Epithelial cell of prostate (primary cell): ENCODE results near the gene PRRT1.
A peak's percentile ranks its signal among the peaks of the same experiment; 100 is the strongest.
"Not testable (repeated sequence)": the region's sequence is repeated elsewhere in the genome, so short reads cannot be mapped to it uniquely, and the experiment has no call there.

ENCODE experiments used
- DNase-seq: peaks from one replicate; pipeline ENCODE4 v3.0.0-alpha.2; 2011; ENCODE audit warnings: low read depth, low spot score
- H3K27ac ChIP-seq: fragments of 450-650 bp; 2 replicates; pipeline ENCODE4 v1.5.1; 2017; ENCODE audit warnings: mild to moderate bottlenecking

Gene PRRT1

DNA sequence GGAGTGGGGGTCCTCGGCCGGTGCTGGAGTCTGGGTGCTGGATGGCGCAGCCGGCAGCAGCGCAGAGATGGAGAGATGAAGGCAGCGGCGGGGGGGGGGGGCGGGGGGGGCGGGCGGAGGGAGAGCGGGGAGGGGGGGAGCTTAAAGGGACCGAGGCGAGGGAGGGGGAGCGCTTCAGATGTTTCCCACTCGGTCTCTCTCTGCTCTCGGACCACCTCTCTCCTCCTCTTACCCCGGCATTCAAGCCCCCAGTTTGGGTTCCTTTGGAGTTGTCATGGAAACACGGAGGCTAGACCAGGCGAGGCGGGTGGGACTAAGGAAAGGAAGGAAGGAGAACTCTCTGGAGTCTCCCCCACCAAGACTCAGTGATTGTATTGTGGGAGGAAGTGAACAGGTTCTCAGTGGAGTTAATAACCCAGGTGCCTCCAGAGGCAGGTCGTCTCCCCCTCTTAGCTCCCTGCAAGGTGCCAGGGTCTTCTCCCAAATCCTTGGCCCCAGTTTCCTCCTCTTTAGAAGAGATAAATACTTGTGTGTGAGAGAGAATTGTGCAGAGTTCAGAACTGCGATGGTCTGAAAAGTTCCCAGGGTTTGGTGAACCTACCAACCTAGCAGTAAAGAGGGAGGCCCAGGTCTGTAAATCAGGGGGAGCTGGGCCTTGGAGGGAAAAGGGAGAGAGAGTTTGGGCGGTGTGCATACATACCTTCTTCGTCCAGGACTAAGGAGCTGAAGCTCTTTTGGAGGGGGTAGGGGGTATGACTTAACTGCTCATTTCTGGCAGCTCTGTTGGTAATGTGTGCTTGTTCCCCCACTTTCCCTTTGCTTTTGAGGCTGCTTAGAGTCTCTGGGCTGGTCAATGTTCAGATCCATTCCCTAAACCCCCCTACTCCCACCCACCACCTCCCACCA, at the start of gene PRRT1:
PRRT1 (minus strand) TSS at position 77 of the 906 bp plus-strand sequence. CDS start 112 bp downstream, outside the sequence.
- DNase-seq, result no peak
- peak within 1 kb of the TSS; percentile 58 for H3K27ac ChIP-seq

DNA sequence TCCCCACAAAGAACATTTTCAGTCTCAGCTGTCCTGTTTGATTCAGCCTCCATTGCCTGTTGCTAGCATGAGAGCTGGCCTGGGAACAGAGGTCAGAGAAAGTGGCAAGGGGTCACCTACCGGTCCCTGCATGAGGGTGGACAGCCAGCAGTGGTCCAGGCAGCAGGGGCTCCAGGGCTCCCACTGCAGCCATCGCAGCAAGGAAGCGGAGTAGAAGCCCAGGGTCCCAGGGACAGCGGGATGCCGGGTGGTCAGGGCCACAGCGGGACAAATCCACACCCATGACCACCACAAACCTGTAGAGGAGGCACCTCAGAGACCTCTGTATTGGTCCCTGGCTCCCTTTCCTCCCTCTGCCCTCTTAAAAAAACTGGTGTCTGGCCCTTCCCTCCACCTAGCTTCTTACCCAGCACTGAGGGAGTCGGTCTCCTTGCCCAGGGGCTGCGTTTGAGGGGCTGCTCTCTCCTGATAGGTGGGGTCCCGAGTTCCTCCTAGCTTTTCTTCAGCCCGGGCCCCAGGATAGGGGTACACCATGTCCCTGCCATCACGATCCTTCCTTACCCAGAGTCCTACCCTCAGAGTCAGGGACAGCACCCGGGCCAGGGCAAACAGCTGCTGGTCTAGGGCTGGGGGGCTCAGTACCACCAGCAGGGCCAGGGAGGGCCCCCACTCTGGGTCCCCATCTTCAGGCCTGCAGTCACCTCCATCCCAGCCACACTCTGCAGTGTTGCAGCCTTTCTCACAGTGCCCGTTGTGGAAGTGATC, 49.2 kb upstream of the PRRT1 start:
- H3K27ac ChIP-seq, result no peak overlapping the region
- no peak for DNase-seq

DNA sequence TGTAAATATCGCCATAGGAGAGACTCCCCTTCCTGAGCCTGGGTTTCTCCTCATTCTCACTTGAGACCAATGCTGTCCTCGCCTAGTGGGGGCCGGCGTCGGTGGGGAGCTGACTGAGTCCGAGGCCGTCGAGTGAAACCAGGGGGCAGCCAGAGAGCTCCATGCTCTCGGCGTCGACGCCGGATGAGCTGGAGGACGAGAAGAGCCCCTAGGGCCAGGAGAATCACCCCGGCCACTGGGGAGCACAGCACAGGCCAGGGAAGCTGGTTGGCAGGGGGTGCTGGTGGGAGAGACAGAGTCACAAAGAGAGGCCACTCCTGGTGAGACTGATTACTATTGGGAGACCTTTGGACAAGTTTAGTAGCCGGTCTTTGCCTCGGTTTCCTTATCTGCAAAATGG, 47.1 kb upstream of the PRRT1 start:
- H3K27ac ChIP-seq, result no peak overlapping the region
- no peak for DNase-seq

DNA sequence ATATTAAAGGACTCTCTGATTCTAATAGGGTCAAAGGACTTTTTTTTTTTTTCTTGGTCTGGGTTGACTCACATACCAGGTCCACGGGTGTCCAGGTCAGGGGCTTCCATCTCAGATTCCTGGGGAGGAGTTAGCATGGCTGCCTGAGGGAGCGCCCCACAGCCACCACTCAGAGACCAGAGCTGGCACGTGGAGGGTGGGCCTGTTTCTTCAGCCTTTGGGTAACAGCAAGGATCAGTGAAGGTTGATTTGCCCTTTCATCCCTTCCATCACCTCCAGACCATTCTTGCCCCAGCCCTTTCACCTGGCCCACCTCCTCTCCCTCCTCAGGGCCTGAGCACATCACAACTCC, 46.6 kb upstream of the PRRT1 start:
- DNase-seq, result no peak

DNA sequence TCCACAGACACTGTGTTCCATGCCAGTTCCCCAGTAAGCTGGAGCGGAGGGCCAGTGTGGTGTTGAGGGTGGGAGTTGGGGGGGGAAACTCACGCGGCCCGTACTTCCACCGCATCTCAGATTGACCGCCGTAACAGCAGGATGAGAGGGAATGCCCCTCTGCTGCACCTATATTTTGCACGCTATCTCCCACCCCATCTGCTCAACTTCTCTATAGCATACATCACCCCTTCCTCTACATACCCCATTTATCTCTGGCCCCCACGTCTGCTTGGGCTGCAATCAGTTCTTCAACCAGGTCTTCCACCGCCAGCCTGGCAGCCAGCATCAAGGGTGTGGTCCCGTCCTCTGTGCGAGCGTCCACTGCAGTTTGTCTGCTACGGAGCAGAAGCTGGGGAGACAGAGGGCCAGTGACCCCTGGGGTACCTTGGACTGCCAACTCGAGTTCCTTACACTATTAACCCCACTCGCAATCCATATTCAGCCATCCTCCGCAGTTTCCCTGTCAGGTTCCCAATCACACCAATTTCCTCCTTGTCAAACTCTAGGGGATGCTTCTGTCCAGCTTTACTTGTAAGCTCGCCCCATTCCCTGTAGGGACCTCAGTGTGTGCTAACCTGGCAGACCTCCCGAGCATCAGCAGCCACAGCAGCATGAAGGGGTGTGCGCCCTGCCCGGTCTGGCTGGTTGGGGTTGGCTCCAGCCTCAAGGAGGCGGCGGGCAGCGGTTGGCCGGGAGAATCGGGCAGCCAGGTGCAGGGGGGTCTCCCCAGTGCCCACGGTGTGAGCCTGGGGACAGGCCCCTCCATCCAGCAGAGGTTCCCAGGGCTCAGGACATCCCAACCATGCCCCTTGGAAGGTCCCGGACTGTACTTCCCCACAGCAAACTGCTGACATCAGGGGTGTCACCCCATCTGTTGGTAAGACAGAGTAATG, 45.2 kb upstream of the PRRT1 start:
- peak overlapping the region; percentile 93 for H3K27ac ChIP-seq
- no peak for DNase-seq

More for the DNA sequence above, 46.6 kb upstream of the PRRT1 start:
- no peak overlapping the region for H3K27ac ChIP-seq

DNA sequence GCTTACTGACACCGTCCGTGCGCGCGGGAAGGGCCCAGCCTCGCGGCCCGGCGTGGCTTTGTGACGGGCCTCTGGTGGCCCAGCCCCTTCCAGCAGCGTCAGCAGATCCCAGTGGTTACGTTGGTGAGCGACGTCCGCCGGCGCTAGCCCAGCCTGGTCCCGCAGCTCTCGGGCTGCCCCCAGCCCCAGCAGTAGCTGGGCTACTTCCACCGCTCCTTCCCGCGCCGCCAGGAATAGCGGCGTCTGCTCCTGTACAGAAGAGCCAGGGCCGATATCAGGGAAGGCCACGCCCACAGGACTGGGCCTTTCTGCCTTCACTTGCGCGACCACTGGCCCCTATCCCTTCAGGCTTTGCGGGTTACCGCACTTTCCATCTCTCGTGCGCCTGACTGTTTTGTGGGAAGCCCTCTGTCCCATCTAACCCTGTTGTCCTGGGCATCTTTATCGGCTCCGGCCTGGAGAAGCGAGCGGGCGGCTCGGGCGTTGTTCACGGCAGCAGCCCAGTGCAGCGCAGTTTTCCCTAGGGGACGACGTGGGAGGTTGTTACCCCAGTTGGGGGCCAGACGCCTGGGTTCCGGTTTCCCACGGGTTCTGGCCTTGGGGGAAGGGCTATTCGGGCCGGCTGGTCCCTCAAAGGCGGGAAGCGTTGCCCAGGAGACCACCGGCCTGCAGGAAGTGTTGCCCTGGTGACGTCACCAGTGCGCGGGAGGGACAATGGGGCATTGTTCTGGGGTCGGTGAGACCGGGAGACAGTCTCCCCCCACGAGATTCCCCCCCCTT, 44.4 kb upstream of the PRRT1 start:
- H3K27ac ChIP-seq, result peak overlapping the region; percentile 93

DNA sequence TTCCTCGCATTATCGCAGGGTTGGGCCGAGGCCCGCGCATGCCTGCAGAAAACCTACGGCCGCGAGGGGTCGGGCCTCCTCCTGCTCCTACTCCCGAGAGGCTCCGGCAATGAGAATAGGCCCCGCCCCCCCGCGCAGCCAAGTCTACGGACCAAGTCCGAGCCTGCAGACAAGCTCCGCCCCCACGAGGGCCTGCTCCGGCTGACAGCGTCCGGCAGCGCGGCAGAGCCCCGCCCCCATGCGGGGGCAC, 43.8 kb upstream of the PRRT1 start:
- peak overlapping the region; percentile 93 for H3K27ac ChIP-seq
- DNase-seq, result peak; percentile 96

More for the DNA sequence above, 44.4 kb upstream of the PRRT1 start:
- DNase-seq, result no peak

DNA sequence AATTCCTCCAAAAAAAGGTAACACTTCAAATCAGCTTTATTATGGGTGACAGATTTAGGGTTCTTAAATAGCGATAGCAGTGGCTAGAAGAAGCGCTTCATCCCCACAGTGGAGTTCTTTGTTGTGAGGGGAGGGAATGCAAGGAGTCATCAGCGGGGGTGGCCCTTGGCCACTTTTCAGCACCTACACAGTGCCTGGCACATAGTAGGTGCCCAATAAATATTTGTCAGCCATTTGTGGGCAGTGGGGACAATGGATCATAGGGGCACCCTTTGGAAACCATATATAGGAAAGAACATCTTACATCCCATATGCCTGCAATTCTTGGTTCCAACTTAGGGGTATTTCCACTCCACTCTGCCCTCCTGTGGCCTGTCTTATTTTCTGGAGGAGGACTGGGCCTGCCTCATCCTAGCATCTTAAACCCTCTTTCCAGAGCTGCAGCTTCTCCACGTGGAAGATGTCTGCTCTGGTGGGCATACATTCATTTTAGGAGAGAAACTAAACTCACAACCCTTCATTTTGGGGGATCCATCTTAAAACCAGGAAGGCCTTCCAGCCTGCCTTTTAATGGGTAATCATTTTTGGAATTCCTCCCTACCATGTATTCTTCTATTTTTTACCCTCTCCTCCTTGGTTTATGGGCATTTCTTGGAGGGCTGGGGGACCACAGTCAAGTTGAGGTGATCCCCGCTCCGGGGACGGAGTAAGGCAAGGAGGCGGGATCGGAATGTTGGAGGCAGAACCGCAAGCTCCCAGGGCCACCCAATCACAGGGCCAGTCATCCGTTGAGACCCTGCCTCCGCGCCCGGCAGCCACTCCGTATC, 43.3 kb upstream of the PRRT1 start:
- DNase-seq, result no peak

DNA sequence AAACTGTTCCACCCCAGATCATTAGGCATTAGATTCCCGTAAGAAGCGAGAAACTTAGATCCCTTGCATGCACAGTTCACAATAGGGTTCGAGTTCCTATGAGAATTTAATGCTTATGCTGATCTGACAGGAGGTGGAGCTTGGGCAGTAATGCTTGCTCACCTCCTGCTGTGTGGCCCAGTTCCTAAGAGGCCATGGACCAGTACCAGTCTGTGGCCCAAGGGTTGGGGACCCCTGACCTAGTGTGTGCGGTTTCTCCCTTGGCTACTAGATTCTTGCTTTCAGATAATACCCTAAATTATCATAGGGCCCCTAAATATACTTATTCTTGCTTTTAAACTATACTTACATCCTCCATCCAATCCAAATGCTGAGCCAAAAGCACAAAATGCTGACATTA, 42.6 kb upstream of the PRRT1 start:
- no peak for DNase-seq
- H3K27ac ChIP-seq, result peak overlapping the region; percentile 93

More for the DNA sequence above, 43.3 kb upstream of the PRRT1 start:
- peak overlapping the region; percentile 93 for H3K27ac ChIP-seq

DNA sequence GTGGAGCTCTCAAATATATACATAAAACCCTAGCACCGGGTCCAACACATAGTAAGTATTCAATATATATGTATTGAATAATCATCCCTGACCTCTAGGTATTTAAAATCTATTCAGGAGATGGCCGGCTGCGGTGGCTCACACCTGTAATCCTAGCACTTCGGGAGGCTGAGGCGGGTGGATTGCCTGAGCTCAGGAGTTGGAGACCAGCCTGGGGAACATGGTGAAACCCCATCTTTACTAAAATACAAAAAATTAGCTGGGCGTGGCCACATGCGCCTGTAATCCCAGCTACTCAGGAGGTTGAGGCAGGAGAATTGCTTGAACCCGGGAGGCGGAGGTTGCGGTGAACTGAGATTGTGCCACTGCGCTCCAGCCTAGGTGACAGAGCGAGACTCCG, 41.4 kb upstream of the PRRT1 start:
- not testable (repeated sequence) for DNase-seq
- H3K27ac ChIP-seq, result peak overlapping the region; percentile 48

DNA sequence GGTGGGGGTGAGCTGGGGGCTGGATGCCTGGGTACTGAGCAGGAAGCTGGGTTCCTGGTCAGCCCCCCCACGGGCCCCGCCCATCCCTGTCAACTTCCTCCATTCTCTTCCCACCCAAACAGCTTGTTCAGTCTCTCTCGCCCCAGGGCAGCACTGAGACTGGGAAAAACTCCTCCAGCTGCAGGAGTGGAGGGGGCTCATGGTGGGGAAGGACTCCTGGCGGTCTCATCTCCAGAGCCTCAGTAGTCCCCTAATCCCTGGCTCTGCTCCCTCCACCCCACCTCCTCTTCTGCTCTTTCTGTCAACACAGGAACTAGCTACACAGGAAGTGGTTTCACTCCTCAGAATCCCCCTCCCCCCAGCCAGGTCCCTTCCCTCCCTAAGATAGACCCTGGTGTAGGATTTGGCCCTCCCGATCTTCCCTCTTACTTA, 40.9 kb upstream of the PRRT1 start, which contains the start of gene GPSM3:
GPSM3 (minus strand) TSS at position 36 of the 432 bp plus-strand sequence. CDS start 130 bp downstream, outside the sequence.
- peak within 1 kb of the TSS; percentile 48 for H3K27ac ChIP-seq
- DNase-seq, result no peak

DNA sequence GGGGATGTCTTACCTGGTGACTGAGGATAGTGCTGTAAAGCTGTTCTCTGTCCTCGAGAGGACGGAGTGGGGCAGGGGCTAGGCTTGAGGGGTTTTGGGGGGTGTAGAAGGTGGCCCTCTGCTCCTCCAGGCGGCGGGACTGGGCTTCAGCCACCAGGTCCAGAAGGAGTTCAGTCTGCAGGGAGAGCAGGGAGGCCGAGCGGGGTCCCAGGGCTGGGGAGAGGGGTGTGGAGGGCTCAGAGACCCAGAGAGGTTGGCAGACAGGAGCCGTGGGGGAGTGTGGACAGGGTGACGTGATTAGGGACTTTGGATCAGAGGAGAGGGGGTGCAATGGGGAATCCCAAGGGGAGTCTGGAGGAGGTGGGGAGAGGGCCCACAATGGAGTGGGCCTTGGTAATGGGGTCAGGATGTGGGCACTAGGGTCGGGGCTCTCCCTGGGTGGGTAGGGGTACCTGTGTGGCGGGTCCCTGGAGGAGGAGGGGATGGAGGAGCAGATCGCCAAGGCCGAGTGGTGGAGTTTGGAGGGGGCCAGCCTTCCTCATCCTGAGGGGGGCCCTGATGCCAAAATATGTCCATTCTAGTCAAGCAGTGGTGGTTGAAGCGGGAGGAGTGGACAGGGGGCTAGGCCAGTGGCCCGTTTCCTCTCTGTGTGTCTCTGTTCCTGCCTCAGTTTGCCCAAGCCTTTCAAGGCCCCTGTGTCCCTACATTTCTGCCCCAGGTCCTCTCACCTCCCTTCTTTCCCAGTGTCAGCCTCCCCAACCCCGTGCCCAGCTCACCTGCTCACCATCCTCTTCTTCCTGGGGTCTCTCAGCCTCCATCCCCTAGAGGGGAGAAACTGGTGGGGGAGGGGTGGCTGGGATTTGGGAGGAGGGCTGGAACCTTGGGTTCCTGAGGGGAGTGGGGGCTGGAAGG, 40.2 kb upstream of the PRRT1 start:
- peak overlapping the region; percentile 48 for H3K27ac ChIP-seq
- DNase-seq, result no peak

DNA sequence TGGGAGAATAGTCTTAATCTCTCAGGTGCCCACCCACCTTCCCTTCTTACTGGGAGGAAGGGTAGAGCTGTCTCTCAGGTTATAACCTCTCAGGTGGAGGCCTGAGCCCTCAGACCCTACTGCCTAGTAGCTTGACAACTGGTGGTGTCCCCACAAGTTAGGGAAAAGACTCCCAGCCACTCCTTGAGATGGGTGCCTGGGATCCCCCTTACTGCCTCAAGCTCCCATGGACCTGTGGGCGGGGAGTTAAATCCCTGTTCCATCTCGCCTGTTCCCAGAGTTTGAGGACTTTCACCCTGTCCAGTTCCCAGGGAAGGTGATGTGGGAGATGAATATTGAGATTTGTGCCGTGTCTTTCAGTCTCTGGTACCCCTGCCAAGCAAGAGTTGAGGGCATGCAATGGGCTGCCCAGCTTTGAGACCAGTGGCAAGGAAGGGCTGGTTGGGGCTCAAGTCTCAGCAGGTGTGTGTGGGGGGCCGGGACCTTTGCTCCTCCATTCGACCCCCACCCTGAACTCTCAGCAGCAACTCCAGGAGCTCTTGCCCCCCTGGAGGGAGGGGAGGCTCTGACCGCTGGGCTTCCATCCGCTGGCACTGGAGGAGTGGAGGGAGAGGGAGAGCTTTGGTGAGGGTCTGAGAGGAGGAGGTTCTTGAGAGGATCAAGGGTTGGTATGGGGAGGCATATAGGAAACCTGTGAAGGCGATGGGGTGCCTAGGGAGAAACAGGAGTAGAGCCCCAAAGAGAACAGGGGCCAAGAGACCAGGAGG, 39.4 kb upstream of the PRRT1 start:
- H3K27ac ChIP-seq, result peak overlapping the region; percentile 75
- no peak for DNase-seq

DNA sequence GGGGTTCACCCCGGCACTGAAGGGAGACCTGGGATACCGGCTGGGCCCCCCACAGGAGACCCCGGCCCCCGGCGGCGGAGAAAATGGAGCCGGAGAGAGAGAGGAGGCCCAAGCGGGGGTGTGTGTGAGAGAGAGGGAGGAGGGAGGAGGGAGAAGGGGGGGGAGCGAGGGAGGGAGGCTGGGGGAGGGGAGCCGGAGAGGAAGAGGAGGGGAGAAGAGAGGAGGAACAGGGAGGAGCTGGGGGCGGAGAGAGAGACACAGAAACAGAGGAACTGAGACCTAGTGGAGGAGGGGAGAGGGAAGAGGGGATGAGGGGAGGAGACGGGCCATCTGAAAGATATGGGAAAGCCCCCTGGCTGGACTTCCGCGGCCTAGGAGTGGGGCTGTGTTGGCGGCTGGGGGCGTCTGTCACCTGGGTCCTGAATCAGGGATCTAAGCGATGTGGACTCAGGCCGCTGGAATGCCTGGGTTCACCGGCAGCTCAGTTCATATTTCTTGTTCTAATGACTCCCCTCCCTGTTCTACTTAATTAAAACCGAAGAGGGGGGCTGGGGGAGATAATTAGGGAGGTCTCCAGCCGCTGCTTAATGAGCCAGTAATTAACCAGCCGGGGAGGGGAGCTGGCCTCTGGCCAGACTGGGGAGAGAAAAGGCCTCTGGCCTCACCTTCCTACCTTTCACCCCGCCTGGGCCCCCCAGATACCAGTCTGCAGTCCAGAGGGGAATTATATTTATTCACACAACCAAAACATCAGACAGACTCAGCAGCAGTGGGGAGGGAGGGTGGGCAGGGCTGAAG, 38.5 kb upstream of the PRRT1 start, which contains the start of gene PBX2:
PBX2 (minus strand) TSS at position 149 of the 798 bp plus-strand sequence. CDS start 287 bp downstream, outside the sequence.
- DNase-seq, result no peak
- peak within 1 kb of the TSS; percentile 75 for H3K27ac ChIP-seq

DNA sequence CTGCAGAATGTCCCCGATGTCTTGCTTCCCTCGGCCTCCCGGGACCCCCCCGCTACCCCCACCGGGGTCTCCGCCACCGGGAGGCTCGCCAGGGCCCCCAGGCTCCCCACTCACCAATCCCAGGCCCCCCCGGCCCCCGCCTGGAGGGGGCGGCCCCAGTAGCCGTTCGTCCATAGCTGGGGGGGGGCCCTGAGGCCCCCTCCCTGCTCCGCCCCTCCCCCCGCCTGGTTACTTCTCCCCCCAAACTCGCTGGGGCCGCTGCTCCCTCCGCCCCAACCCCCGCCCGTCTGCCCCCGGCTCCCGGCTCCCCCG, 38.0 kb upstream of the PRRT1 start:
- DNase-seq, result no peak
- H3K27ac ChIP-seq, result peak overlapping the region; percentile 75

DNA sequence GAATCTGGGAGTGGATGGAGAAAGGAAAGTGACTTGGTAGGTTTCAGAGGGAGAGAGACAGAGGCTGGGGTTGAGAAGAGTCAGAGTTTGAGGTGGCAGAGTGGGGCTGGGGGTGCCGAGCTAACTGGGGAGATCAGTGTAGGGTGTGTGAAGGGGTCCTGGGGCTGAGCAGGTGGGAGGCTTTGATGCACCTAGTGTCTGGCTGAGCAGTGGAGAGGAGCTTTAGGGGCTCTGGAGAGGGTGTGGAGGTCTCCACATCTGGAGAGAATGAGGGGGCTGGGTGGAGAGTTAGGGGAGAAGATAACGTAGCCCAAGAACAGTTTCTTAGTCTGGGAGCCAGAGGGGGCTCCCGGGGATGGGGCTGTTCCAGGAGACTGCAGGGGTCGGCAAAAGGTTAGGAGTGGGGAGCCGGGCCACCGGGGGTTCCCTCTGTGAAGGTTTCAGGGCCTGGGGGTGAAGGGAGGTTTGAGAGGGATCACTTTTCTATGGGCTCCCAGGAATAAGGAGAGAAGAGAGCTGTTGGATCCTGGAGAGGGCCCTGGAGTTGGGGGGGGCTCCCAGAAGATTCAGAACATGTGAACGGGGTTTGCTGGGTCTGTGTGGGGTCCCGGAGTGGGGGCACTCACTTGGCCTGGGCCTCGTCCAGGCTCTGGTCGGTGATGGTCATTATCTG, 37.5 kb upstream of the PRRT1 start:
- DNase-seq, result no peak
- H3K27ac ChIP-seq, result peak overlapping the region; percentile 75
